GOT3 (cell line): ENCODE measurements around the gene GRM4.
A peak's percentile ranks its signal among the peaks of the same experiment; 100 is the strongest.

Experiments used
- DNase-seq: peaks from one replicate; lab custom pipeline; 2025; ENCODE audit warnings: mixed read lengths; lab: John Stamatoyannopoulos, UW

Gene GRM4

DNA sequence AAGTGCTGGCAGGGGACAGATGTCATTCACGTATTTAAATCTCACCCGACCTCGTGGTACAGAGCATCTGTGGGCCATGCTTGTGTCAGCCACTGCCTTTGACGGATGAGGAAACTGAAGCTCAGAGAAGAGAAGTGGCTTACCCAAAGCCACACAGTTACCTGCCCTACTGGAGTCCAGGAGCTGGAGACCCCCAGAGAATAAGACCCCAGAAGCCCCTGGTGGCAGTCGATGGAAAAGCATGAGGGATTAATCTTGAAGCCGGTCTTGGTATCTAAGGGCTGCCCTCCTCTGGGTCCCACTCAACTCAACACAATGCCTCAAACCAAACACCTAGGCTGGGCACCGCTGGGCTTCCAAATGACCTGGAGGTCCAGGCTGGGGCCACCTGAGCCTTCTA, 83.1 kb downstream of the GRM4 start:
- no peak for DNase-seq

DNA sequence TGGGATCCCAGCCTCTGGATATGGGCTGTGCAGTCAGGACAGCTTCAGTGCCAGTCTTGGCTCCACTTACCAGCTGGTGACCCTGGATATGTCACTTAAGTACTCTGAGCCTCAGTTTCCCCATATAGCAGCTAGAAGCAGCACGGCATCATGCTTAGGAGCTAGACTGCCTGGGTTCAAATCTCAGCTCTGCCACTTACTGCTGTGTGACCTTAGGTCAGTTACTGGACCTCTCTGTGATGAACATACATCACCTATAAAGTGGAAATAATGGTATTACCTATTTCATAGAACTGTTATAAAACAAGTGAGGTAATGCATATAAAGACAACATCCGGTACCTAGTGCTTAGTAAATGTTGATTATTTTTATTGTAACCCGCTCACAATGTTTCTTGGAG, 83.7 kb downstream of the GRM4 start:
- no peak for DNase-seq

DNA sequence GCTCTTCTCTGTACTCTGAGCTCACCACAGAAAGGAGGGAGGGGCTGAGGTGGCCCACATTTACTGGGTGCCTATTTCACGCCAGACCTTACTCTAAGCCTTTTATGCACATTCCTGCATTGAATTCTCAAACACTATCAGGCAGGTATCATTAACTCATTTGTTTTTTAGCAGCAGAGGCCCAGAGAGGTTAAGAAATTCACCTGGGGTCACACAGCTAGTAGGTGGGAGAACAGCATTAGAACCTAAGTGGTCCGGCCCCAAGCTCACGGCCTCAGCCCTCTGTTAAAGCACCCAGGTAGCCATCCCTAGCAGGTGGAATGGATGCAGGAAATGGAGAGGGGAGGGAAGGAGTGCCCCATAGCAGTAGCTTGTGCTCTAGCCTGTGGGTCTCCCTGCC, 84.5 kb downstream of the GRM4 start:
- DNase-seq: no peak

DNA sequence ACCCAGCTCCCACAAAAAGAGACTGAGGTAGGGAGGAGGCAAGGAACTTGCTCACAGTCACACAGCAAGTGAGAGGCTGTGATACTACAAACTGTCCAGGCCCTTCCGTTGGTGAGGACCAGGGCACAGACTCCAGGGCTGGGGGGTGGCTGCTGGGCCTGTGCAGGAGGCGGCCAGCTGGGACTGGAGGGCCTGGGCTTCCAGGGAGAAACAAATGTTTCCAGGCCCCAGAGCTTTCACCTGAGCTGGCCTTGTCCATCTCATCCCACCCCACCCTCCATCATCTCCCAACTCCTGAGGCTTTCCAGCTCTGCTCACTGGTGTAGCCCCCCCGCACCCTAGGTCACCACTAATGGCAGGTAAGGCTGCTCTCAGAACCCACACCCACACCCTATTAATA, 86.0 kb downstream of the GRM4 start:
- no peak for DNase-seq

DNA sequence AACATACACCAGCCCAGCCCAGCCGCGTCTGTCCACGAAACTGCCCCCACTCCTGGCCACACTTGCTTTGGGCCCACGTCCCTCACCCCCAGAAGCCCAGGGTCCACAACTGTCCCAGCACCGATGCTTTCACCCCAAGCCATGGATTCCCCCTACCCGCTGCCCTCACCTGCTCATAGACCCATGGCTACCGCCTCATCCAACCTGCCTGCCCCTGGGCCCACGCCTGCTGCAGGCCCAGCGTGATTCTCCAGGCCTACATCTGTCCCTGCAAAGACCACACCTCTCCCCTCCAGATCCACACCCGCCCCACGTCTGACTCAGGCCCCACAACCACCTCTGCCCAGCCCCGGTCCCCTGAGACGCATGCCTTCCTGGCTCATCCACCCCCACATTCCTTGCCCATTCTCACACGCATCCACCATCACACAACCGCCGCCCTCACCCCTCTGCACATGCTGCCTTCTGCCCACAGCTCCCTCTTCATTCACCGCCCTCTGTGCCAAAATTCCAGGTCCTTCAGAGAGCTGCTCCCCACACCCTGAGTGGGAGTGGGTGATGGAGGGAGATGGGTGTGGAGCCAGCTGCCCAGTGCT, 86.7 kb downstream of the GRM4 start:
- no peak for DNase-seq

DNA sequence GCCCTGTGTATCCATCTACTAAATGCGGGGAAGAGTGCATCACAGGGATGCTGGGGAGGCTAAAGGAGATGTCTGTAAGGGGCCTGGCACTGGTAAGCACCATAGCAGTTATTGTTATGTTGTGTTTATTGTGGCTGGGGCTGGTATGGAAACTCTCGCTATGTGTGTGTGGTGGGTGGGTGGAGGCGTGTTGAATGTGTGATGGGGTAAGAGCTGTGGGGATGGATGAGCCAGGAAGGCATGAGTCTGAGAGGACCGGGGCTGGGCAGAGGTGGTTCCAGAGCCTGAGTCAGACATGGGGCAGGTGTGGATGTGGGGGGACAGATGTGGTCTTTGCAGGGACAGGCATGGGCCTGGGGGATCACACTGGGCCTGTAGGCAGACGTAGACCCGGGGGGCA, 88.1 kb downstream of the GRM4 start:
- no peak for DNase-seq

DNA sequence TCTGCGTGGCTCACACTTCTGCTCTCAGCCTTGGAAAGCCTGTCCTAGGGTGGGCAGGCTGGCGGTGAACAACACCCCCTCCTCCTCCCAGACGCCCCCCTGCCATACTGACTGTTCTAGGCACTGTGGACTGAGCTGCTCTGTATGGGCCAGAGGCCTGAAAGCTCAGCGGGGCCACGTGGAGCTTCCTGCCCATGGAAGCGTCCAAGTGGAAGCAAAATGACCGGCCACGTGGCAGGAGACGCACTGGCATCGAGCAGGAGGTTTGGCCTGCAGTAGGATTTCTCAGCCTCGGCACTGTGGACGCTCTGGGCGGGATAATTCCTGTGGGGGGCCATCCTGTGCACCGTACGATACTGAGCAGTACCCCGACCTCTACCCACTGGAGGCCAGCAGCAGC, 88.7 kb downstream of the GRM4 start:
- DNase-seq: no peak

DNA sequence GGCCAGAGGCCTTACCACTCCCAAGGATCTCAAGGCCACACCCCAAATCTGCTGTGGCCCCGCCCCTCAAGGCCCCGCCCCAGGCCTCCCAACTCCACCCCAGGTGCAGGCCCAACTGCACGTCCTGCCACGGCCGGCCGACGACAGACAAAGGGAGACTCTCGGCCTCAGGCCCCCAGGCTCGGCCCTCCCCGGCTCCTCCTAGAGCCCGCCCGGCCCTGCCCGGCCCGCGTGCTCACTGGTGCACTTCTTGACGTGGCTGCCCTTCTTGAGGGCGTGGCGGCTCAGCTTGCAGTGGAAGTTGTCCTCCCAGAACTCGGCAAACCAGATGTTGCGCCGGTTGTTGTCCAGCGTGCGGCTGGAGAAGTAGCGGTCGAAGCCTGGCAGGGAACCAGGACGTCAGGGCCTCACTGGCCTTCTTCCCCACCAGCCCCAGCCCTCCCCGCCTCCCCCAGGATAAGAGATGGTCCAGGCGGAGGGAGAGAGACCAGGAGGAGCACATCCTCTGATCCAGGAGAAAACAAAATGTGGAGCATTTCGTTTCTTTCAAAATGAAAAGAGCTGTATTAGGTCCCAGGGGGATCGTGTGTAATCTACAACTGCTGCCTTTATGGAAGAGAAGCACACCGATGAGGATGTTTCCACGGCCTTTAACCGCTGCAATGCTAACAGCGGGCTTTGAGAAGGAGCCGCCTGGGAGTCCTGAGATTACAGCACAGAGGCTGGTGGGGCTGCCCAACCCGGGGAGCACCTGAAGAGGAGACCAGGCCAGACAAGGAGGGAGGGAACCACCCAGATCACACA, 89.4 kb downstream of the GRM4 start:
- no peak for DNase-seq

DNA sequence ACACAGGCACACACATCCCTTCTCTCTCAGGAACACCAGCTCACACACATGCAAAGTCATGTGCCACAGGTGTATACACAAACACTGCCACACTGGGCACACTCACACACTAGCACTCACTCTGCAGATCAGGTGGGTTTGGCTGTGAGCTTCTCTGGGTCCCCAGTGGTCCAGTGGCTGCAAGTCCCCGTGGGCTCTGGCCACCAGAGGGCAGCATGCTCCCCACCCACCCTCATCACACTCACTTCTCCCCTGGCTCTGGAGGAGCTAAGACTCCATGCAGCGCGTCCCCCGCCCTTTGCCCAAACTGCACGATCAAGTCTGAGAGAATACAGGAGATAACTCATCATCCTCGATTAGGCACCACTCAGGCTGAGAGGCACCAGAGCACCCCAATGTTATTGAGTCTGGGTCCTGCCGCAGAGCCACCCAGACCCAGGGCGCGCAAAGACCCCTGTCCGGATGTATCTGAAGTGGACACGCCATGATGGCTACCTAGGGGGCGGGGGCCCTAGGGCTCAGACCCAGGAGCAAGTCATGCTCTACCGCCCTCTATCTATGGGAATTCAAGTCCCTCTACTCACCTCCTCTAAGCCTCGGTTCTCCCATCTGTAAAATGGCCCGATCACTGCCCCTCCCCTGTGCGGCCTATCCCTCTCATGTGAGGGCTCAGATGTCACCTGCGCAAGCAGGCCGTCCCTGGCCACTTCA, 90.5 kb downstream of the GRM4 start:
- peak; percentile 29 for DNase-seq

DNA sequence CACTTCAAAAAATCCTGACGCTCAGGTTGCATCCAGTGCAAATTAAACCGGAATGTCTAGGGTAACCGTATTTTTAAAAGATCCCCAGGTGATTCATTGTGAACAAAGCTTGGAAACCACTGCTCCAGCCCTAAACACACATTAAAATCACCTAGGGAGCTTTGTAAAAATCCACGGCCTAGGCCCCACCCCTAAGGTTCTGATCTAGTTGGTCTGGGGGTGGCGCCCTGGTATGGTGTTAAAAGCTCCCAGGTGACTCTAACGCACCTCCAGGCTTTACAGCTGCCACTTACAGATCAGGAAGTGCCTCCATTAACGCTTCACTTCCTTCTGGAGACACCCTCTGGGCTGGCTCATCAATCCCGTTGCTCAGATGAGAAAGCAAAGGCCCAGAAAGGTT, 92.2 kb downstream of the GRM4 start:
- DNase-seq: no peak

DNA sequence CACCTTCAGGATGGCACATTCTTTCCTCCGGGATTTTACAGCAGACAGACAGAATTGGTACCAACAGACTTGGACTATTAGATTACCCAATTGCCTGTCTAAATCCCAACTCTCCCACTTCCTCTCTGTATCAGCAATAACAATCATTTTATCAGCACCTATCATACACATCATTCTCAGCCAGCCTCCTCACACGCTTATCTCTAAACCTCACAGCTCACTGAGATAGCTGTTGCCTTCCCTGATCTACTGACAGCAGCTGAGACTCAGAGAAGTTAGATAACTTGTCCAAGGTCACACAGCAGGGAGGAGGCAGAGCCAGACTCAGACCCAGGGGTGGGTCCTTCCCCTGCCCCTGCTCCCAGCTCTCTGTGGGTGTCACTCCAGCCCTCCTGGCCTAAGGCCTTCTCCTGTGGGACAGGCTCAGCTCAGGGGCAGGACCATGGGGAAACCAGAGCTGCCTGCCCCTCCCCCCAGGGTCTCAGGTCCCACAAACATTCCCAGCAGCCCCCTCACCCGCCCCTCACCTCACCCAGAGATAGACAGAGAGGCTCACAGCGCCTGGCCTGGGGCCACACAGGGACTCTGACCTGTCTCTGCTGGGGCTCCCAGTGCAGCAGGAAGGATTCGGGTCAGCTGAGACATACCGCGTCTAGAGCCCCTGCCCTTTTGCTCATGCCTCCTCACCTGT, 92.8 kb downstream of the GRM4 start:
- no peak for DNase-seq

DNA sequence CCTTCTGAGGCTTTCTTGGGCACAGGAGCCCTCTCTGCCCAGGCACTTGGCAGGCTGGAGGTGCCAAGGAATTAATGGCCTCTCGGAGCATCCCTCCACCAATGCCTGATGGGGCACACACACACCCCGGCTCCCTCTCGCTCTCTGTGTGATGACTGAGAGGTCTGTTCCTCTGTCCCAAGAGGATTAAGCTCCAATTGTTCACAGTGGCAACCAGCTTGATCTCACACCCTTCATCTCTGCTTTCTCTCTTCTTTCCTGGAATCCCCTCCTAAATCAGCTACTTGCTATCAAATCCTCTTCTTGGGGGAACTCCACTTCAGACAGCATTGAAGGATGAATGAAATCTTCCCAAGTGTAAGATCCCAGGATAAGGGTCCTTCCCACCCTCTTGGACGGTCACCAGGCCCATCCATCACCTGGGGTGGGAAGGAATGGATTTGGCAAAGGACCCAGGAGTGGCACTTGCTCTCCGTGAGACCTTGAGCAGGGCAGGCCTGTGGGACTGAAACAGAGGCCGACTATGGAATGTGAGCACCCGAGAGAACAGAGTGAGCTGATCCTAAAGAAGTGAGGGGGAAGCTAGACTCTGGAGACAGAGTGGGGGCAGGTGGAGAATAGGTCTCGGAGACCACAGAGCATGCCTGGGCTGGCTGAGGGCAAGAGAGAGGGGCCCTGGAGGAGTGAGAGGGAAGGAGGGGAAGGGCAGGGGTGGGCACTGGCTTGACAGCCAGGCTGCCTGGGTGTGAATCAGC, 93.6 kb downstream of the GRM4 start:
- no peak for DNase-seq

DNA sequence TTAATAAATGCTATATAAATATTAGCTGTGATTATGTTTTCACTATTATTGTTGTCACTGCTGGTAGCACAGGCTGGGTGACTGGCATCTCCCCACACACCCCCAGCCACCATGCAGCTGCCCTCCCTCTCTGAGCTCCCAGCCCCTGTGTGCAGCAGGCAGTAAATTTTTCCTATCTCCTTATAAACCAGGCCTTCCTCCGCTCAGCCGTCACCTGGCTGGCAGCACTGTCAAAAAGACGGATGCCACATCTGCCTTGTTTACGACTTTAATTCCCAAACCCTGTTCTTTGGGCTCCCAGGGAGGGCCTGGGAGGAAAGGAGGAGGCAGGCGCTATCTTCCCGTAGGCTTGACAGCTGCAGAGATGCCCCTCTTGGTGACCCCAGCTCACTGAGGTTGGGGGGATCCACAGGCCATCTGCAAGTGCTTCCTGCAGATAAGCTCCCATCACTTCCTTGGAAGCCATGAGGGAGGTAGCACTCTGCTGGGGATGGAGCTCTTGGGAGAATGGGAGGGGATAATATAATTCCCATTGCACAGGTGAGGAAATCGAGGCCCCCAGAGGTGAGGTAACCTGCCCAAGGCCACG, 94.5 kb downstream of the GRM4 start:
- no peak for DNase-seq

DNA sequence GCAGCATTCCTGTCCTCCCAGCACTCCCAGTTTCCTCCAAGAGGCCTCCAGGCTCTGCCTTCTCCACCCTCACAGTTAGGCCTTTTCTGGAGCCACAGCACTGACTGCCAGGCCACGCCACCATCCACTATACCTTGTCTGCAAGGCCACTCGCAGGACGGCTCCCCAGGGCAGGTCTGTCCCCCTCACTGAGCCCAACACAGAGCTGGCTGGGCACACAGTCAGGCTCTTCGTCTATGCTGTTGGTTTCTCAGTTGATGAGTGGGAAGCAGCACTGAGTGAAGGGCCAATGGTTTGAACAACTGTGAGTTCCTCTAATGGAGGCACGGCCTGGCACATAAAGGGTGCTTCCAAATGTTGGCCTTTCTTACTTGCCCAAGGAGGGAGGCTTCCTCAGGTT, 95.2 kb downstream of the GRM4 start:
- no peak for DNase-seq

DNA sequence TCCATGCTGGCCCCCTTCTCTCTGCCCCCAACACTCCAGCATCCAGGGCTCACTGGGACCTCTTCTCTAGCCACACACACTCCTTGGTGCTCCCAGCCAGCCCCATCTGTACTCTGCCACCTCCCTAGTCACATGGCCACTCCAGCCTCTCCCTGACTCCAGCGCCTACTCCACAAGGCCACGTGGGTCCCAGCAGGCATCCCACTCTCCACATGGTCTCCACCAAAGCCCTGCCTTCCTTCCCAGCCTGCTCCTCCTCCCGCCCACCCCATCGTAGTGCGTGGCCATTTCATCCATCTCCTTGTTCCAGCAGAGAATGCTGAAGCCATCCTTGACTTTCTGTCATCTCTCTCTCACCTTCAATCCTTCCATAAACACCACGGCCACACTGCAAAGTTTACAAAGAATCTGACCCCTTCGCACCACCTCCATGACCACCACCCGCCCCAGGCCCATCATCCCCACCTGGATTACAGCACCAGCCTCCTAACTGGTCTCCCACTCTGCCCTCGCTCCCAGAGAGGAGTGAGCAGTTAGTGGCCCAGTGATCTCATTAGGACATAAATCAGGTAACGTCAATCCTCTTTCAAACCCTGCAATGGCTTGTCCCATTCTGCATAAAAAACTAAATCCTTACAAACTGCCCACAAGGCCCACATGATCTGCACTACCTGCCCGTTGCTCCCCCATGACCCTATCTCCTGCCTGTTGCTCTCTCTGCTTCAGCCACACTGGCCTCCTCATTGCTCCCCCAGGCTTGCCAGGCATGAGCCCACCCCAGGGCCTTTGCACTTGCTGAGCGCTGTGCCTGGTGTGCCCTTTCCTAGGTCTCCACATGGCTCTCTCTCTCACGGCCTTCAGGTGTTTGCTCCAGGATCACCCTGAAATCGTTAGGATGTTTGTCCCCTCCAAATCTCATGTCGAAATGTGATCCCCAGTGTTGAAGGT, 96.2 kb downstream of the GRM4 start:
- no peak for DNase-seq

DNA sequence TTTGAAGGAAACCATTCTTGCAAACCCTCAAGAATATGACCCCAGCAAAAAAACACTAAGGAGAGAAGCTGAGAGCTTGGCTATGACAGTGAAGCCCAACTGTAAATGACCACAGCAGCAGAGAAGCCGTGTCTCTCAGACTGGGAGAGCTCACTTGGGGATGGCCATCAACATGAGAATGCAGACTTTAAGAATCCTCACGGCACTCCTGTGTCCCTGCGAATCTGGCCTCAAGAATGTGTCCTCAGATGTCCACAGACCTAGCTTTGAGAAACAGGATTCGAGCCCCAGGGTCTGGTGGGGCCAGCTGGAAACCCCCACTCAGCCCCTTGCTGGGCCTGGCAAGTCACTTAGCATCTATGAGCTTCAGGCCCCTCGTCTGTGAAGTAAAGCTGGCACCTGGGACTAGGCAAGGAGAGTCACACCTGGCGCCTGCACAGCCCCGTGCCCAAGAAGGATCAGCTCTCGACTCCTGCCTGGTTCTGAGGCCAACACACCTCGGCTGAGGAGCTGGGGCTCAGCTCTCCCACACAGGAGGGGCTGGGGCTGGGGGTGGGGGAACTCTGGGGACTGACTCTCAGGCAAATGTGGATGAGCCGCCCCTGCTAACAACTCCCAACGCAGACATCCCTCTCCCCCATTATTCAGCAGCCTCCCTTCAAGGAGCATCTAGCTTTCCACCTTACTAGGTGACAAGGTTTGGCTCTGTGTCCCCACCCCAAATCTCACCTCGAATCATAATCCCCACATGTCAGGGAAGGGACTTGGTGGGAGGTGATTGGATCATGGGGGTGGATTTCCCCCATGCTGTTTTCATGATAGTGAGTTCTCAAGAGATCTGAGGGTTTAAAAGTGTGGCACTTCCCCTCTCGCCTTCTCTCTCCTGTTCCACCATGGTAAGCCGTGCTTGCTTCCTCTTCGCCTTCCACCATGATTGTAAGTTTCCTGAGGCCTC, 97.7 kb downstream of the GRM4 start:
- DNase-seq: no peak

DNA sequence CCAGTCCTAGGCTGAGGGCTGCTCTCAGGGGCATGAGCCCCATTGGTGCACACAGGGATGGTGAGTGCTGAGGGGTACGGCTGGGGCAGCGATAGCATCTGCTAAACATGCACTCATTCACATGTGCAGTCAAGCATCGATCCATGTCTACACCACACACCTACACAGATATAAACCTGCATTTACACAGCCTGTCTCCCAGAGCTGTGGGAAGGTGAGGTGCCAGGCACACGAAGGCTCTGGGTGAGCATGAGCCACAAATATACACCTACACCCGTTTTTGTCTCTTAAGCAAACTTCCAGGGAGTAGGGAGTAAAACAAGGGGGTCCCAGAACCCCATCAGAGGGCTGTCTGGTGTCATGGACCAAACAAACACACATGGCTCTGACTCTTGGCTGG, 99.3 kb downstream of the GRM4 start:
- no peak for DNase-seq

DNA sequence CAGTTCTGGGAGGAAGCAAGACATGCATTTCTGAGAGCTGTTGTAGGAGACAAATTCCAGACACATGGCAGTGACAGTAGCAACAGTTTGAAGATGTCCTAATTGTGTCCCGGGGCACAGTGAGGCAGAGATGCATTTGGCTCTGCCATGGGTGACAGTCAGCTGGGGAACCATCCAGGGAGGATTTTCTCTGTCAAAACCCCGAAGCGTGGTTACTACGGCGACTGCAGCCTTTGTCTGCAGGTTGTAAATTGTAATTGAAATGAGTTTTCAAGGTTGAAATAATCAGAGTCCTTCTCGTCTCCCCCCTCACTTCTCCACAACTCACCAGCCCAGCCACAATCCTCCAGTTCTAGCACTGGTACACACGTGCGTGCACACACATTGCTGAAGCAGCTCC, 100.1 kb downstream of the GRM4 start:
- DNase-seq: no peak

DNA sequence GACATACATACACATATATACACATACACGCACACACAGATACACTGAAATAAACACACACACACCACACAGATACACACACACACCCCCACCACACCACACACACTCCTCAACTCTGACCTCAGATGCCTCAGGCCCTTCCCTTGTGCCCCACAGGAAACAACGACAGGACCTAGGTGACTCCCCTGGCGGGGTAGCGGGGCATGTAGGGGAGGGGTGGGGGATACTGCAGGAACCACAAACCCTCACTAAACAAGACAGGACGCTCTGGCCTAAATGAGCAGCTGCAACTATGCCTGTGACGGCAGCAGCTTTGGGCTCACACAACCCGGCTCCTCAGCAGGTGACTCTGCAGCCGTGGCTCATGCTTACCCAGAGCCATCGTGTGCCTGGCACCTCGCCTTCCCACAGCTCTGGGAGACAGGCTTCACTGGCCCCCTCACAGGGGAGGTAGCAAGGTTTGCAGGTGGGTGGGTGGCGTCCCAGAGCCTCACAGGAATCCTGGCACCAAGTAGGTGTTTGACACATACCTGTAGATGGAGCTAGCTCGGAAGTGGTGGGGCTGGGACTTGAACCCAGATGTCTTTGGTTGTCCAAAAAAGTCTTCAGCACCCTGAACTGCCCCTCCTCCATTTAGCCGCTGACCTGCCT, 100.8 kb downstream of the GRM4 start:
- DNase-seq: no peak
